GM12878 (cell line): Measurements from ENCODE around the gene FAM9C. TPM values are rescaled to one million over a fixed set of nuclear protein-coding genes. Genes with fewer than 3 reads are reported as not detected.

Source experiments
- ATAC-seq: fragments of 200-7000 bp; cut with Tn5 transposase; 3 replicates; pipeline ENCODE4 v1.9.1; 2020; ENCODE audit warnings: mild to moderate bottlenecking, moderate library complexity
- BruUV-seq: library from RNA; stranded (reverse); fragments of 400-500 nt; replicated peaks from 2 replicates; lab custom pipeline; 2021; lab: Mats Ljungman, UMichigan
- CTCF ChIA-PET: fragments of 300-600 bp; sonication (Branson Sonifier 250); formaldehyde crosslinking; extraction: SDS; loops from one replicate; lab custom pipeline; 2021; ENCODE audit warnings: inconsistent platforms; lab: Yijun Ruan, JAX
- POLR2A ChIA-PET: fragments of 350-600 bp; formaldehyde crosslinking; extraction: SDS; loops from one replicate; lab custom pipeline; 2021; ENCODE audit warnings: inconsistent platforms; lab: Charles Lee
- RAD21 ChIA-PET: fragments of 300-600 bp; sonication (Branson Sonifier 250); formaldehyde crosslinking; loops from one replicate; lab custom pipeline; 2023; ENCODE audit warnings: antibody characterized with exemption; ENCODE audit not compliant: unreplicated experiment; lab: Charles Lee
- SMC1A ChIA-PET: fragments of 300-600 bp; sonication (Branson Sonifier 250); formaldehyde crosslinking; loops from one replicate; lab custom pipeline; 2023; ENCODE audit not compliant: unreplicated experiment, uncharacterized antibody; lab: Charles Lee
- DNase-seq: peaks from one replicate; pipeline ENCODE4 v3.0.0-alpha.2; 2011; ENCODE audit warnings: low read depth, low spot score
- FAIRE-seq: peaks from 3 replicates; lab custom pipeline; 2011; peaks lifted over from hg19 to GRCh38; lab: Jason Lieb, UNC
- H2AFZ ChIP-seq: 2 replicates; pipeline ENCODE4 v1.6.0; 2011; ENCODE audit warnings: low read depth, low read length, control low read depth; ENCODE audit not compliant: control insufficient read depth
- H3K27ac ChIP-seq: 2 replicates; pipeline ENCODE4 v1.5.1; 2011; ENCODE audit warnings: control low read depth; ENCODE audit not compliant: control insufficient read depth, insufficient read depth
- H3K27me3 ChIP-seq, 2 experiments: replicated peaks in 1 of 2; 2 replicates each; pipeline versions ENCODE4 v1.6.0 to v1.6.1; 2011; ENCODE audit warnings: low read length in 1 of 2; ENCODE audit not compliant: control insufficient read depth in 2 of 2, insufficient read depth in 2 of 2
- H3K36me3 ChIP-seq, 2 experiments: 2 replicates each; pipeline ENCODE4 v1.5.1; 2011; ENCODE audit warnings: low read length in 1 of 2; ENCODE audit not compliant: control insufficient read depth in 2 of 2, insufficient read depth in 2 of 2
- H3K4me1 ChIP-seq: 2 replicates; pipeline ENCODE4 v1.6.1; 2011; ENCODE audit warnings: mild to moderate bottlenecking, low read length, moderate library complexity, mixed read lengths; ENCODE audit not compliant: control insufficient read depth, insufficient read depth
- H3K4me2 ChIP-seq: 2 replicates; pipeline ENCODE4 v1.6.0; 2011; ENCODE audit warnings: control low read depth; ENCODE audit not compliant: control insufficient read depth, insufficient read depth
- H3K4me3 ChIP-seq: fragments of 200-600 bp; sonication (generic); 2 replicates; pipeline ENCODE4 v1.5.1; 2016
- H3K79me2 ChIP-seq: 2 replicates; pipeline ENCODE4 v1.6.0; 2011; ENCODE audit warnings: low read length; ENCODE audit not compliant: control insufficient read depth, insufficient read depth
- H3K9ac ChIP-seq: 2 replicates; pipeline ENCODE4 v1.8.0; 2011; ENCODE audit warnings: low read length, control low read depth, mixed read lengths; ENCODE audit not compliant: control insufficient read depth, insufficient read depth
- H3K9me3 ChIP-seq: replicated peaks from 3 replicates; pipeline ENCODE4 v1.5.1; 2011; ENCODE audit warnings: mild to moderate bottlenecking, low read length; ENCODE audit not compliant: control insufficient read depth, insufficient read depth
- H4K20me1 ChIP-seq: 2 replicates; pipeline ENCODE4 v1.6.0; 2011; ENCODE audit not compliant: control insufficient read depth, insufficient read depth
- BCL11A ChIP-seq: IDR thresholded peaks from 2 replicates; pipeline ENCODE4 v1.6.1; 2011; ENCODE audit warnings: low read depth, low read length
- POLR2AphosphoS5 ChIP-seq: IDR thresholded peaks from 2 replicates; pipeline ENCODE4 v1.6.1; 2011; ENCODE audit warnings: mild to moderate bottlenecking, low read length, inconsistent platforms
- WGBS: methylation state at CpG from one replicate; pipeline ENCODE4 v1.1.6; 2016; ENCODE audit warnings: low lambda C conversion rate; ENCODE audit not compliant: insufficient replicate concordance, insufficient coverage; ENCODE audit errors: missing lambda C conversion rate; 5-methylcytosine and 5-hydroxymethylcytosine counted together
- in situ Hi-C: fragments of 300-500 bp; cut with MboI; formaldehyde crosslinking; loops from 9 replicates; pipeline ENCODE4 v1.14.3; 2018; ENCODE audit warnings: mixed read lengths
- intact Hi-C: fragments of 100-400 bp; cut with micrococcal nuclease; formaldehyde crosslinking; loops from one replicate; pipeline ENCODE4 v1.14.2; 2022; ENCODE audit not compliant: unreplicated experiment
- polyA plus RNA-seq, 11 experiments: library from polyadenylated mRNA; depleted of rRNA in 4 of 11; unstranded in 6 of 11; stranded (reverse) in 5 of 11; fragments of >200 nt; fragmentation: Nextera tagmentation in 4 of 11; fragmentation: Illumina TruSeq in 1 of 11; extraction: Ambion mirVana in 4 of 11; extraction: Trizol in 1 of 11; gene quantifications; 1 replicate in 1 of 11; 2 replicates in 10 of 11; pipeline versions ENCODE4 v1.2.1 to v1.2.3, GENCODE V29; 2011 to 2016; ENCODE audit warnings: inconsistent platforms in 2 of 11, missing spikeins in 2 of 11, low read depth in 1 of 11
- total RNA-seq, 4 experiments: library from RNA; depleted of rRNA in 3 of 4; stranded (reverse); fragments of >200 nt in 3 of 4; fragmentation: Illumina TruSeq in 1 of 4; extraction: Trizol in 1 of 4; gene quantifications; 2 replicates each; pipeline versions ENCODE4 v1.2.1 to v1.2.3, GENCODE V29; 2013 to 2021
- TF ChIP-seq, protein P1 (sequence below): fragments of 450-650 bp; IDR thresholded peaks from 2 replicates; pipeline ENCODE4 v1.6.1; 2016; ENCODE audit warnings: mild to moderate bottlenecking
- TF ChIP-seq, protein P2 (sequence below): fragments of 450-650 bp; IDR thresholded peaks from 2 replicates; pipeline ENCODE4 v1.6.1; 2017; ENCODE audit warnings: low read depth, mild to moderate bottlenecking, moderate library complexity

Gene FAM9C
- total and polyA plus RNA-seq, 10 of the 15 experiments (the other 5 are each of a cell fraction or from before 2014, with no cell fraction given): 0.01 to 0.03 TPM; not detected in 8

DNA sequence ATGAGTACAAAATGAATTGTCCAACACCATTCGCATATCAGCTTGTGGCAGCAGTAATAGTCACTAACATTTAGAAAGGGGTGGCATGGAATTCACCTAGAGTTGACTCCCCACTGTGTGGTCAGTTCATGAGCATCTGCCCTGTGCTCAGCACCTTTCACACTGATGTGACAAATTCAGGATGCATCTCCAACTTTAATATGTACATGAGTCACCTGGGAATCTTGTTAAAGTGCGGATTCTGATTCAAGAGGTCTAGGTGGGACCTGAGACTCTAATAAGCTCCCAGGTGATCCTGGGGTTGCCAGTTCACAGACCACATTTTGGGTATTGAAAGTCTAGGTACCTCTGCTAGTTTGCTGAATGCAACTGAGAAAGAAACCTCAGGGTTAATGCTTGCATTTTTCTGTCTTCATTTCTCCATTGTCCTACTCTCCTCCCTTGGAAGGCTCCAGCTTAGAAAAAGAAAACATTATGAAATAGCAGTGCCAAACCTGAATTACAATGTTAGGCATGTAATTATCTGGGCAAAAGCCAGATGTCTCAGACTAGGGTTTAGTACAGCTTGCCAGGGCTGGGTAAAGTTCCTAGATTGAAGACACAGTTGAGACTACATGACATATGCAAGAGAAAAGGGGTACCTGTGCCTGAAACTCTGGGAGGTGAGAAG is 36.8 kb downstream of the FAM9C start:
- CTCF ChIA-PET: interaction anchor here (0.7 to 12.2 kb wide), 10 partner anchors 14 to 83 kb away, joined by 3 to 123 read pairs (median 12); no protein-coding TSS in a partner anchor
- H3K4me3 ChIP-seq: peak overlapping the region; percentile 35; the same call in 1 of the 2 replicates
- ATAC-seq (peak; percentile 14), FAIRE-seq (peak; percentile 18), DNase-seq (no peak)
- H3K79me2 ChIP-seq: no peaks in the 10 kb centered on the region; the same call in none of the 2 replicates
- no peaks in the 10 kb centered on the region for H3K27me3 ChIP-seq
- H3K36me3 ChIP-seq: no peaks in the 10 kb centered on the region
- peak overlapping the region; percentile 91 for H3K27ac ChIP-seq
- POLR2A ChIA-PET: interaction anchor here (0.6 to 17.2 kb wide), 12 partner anchors 13 to 77 kb away, joined by 3 to 280 read pairs (median 10); no protein-coding TSS in a partner anchor
- 27% methylated on average over 2 of the region's 2 CpGs for WGBS
- no peaks in the 10 kb centered on the region for H3K9me3 ChIP-seq
- TF ChIP-seq POLR2AphosphoS5: 0 out of 2 replicates have a peak, but pooled peaks have one; percentile 54
- TF ChIP-seq, protein P1, sequence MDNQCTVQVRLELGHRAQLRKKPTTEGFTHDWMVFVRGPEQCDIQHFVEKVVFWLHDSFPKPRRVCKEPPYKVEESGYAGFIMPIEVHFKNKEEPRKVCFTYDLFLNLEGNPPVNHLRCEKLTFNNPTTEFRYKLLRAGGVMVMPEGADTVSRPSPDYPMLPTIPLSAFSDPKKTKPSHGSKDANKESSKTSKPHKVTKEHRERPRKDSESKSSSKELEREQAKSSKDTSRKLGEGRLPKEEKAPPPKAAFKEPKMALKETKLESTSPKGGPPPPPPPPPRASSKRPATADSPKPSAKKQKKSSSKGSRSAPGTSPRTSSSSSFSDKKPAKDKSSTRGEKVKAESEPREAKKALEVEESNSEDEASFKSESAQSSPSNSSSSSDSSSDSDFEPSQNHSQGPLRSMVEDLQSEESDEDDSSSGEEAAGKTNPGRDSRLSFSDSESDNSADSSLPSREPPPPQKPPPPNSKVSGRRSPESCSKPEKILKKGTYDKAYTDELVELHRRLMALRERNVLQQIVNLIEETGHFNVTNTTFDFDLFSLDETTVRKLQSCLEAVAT: 0 out of 2 replicates have a peak, but pooled peaks have one; percentile 0
- TF ChIP-seq, protein P2, sequence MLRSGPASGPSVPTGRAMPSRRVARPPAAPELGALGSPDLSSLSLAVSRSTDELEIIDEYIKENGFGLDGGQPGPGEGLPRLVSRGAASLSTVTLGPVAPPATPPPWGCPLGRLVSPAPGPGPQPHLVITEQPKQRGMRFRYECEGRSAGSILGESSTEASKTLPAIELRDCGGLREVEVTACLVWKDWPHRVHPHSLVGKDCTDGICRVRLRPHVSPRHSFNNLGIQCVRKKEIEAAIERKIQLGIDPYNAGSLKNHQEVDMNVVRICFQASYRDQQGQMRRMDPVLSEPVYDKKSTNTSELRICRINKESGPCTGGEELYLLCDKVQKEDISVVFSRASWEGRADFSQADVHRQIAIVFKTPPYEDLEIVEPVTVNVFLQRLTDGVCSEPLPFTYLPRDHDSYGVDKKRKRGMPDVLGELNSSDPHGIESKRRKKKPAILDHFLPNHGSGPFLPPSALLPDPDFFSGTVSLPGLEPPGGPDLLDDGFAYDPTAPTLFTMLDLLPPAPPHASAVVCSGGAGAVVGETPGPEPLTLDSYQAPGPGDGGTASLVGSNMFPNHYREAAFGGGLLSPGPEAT: no peak
- peak; percentile 14; the same call in 1 of the 2 replicates for TF ChIP-seq BCL11A
- H3K4me1 ChIP-seq: peaks cover 70% of the 10 kb centered on the region
- H3K4me2 ChIP-seq: peak overlapping the region; percentile 93
- no peaks in the 10 kb centered on the region for H4K20me1 ChIP-seq
- SMC1A ChIA-PET: interaction anchor here (0.8 to 25.1 kb wide), 18 partner anchors 9 to 480 kb away, joined by 3 to 847 read pairs (median 10); partner anchors contain the start of gene TMSB4X
- in situ Hi-C loops (no loop called here), intact Hi-C loops (loop anchor here (2.0 to 10.0 kb wide), 2 partner anchors 157 to 249 kb away; no protein-coding TSS in a partner anchor)
- H2AFZ ChIP-seq: no peak overlapping the region
- BruUV-seq: TSS peak; percentile 81
- RAD21 ChIA-PET: interaction anchor here (0.6 to 22.5 kb wide), 11 partner anchors 16 to 1197 kb away, joined by 3 to 689 read pairs (median 38); partner anchors contain the start of gene TMSB4X
- H3K9ac ChIP-seq: peak overlapping the region; percentile 75
